ENCODE data around the gene MTMR3. TPM values are rescaled to one million over a fixed set of nuclear protein-coding genes. Genes with fewer than 3 reads are reported as not detected.

The MTMR3 gene
- total RNA-seq, 1 experiment from 2014 or later = 27.0 TPM

GRCh38 chr22:29951791-29952413, 68.9 kb downstream of the MTMR3 start:
- no TSS peak for BruUV-seq (replicated peaks)
- RAD21 ChIA-PET (ENCODE audit: low non-redundant PET in 1 of 2, low total read pairs in 2 of 2, uncharacterized antibody in 2 of 2, unreplicated experiment in 2 of 2) = no interaction called here
- H3K9me2 ChIP-seq (ENCODE audit: insufficient read depth) = no peaks in the 10 kb centered on the region

More at GRCh38 chr22:29951791-29952413, 68.9 kb downstream of the MTMR3 start:
- no peaks in the 10 kb centered on the region for H3K27me3 ChIP-seq (ENCODE audit: insufficient read depth, low read length)
- CTCF ChIA-PET = no interaction called here
- H3K9me3 ChIP-seq (ENCODE audit: control insufficient read depth in 1 of 2, insufficient read depth in 1 of 2, low read depth in 1 of 2, low read length in 2 of 2) = no peaks in the 10 kb centered on the region
- intact Hi-C loops (cut with micrococcal nuclease) = no loop called here
- H3K4me3 ChIP-seq (replicated peaks in 1 of 2; ENCODE audit: low read depth in 1 of 2, low read length in 2 of 2) = no peak overlapping the region
- no peaks in the 10 kb centered on the region for H3K36me3 ChIP-seq (ENCODE audit: control insufficient read depth in 1 of 2, insufficient read depth in 2 of 2, low read length in 2 of 2)
- H3K4me1 ChIP-seq (ENCODE audit: control insufficient read depth in 1 of 2, insufficient read depth in 2 of 2, low read length in 2 of 2) = peaks cover 10 to 12% of the 10 kb centered on the region in 2 experiments; a peak in 3 of 4 replicates
- ATAC-seq (no peak), DNase-seq (ENCODE audit: low read depth, low spot score) (peak; percentile 2)
- no peak overlapping the region for H2AFZ ChIP-seq (ENCODE audit: low read depth, low read length, poor library complexity, severe bottlenecking)
- H3K79me2 ChIP-seq (ENCODE audit: insufficient read depth, low read length) = peaks cover 29% of the 10 kb centered on the region
- no peak overlapping the region for H3K9ac ChIP-seq (ENCODE audit: low read length)
- POLR2A ChIA-PET = no interaction called here
- TF ChIP-seq, protein P1, sequence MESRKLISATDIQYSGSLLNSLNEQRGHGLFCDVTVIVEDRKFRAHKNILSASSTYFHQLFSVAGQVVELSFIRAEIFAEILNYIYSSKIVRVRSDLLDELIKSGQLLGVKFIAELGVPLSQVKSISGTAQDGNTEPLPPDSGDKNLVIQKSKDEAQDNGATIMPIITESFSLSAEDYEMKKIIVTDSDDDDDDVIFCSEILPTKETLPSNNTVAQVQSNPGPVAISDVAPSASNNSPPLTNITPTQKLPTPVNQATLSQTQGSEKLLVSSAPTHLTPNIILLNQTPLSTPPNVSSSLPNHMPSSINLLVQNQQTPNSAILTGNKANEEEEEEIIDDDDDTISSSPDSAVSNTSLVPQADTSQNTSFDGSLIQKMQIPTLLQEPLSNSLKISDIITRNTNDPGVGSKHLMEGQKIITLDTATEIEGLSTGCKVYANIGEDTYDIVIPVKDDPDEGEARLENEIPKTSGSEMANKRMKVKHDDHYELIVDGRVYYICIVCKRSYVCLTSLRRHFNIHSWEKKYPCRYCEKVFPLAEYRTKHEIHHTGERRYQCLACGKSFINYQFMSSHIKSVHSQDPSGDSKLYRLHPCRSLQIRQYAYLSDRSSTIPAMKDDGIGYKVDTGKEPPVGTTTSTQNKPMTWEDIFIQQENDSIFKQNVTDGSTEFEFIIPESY (IDR thresholded peaks at IDR 0.05; ENCODE audit: extremely low read depth, insufficient replicate concordance, low read length) = no peak
- TF ChIP-seq, protein P2, sequence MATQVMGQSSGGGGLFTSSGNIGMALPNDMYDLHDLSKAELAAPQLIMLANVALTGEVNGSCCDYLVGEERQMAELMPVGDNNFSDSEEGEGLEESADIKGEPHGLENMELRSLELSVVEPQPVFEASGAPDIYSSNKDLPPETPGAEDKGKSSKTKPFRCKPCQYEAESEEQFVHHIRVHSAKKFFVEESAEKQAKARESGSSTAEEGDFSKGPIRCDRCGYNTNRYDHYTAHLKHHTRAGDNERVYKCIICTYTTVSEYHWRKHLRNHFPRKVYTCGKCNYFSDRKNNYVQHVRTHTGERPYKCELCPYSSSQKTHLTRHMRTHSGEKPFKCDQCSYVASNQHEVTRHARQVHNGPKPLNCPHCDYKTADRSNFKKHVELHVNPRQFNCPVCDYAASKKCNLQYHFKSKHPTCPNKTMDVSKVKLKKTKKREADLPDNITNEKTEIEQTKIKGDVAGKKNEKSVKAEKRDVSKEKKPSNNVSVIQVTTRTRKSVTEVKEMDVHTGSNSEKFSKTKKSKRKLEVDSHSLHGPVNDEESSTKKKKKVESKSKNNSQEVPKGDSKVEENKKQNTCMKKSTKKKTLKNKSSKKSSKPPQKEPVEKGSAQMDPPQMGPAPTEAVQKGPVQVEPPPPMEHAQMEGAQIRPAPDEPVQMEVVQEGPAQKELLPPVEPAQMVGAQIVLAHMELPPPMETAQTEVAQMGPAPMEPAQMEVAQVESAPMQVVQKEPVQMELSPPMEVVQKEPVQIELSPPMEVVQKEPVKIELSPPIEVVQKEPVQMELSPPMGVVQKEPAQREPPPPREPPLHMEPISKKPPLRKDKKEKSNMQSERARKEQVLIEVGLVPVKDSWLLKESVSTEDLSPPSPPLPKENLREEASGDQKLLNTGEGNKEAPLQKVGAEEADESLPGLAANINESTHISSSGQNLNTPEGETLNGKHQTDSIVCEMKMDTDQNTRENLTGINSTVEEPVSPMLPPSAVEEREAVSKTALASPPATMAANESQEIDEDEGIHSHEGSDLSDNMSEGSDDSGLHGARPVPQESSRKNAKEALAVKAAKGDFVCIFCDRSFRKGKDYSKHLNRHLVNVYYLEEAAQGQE (IDR thresholded peaks at IDR 0.05; ENCODE audit: low read depth) = no peak
- TF ChIP-seq ZNF274 (IDR thresholded peaks at IDR 0.05; ENCODE audit: low read depth, low read length) (no peak), SP1 (IDR thresholded peaks at IDR 0.05; ENCODE audit: low read depth) (no peak), TCF7L2 (IDR thresholded peaks at IDR 0.05; ENCODE audit: borderline replicate concordance, extremely low read depth, insufficient read depth, insufficient read length) (no peak)
- TF ChIP-seq, protein P3, sequence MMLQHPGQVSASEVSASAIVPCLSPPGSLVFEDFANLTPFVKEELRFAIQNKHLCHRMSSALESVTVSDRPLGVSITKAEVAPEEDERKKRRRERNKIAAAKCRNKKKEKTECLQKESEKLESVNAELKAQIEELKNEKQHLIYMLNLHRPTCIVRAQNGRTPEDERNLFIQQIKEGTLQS (IDR thresholded peaks at IDR 0.05) = no peak
- no peak overlapping the region for H3K4me2 ChIP-seq (ENCODE audit: low read length)
- no peak overlapping the region for H3K27ac ChIP-seq (ENCODE audit: low read depth, low read length)
- no peaks in the 10 kb centered on the region for H4K20me1 ChIP-seq (ENCODE audit: insufficient read depth)

Measured in HCT116 (cell line).